Osteoblast (primary cell): ENCODE data around the gene ZDHHC9. TPM values are rescaled to one million over a fixed set of nuclear protein-coding genes. Genes with fewer than 3 reads are reported as not detected.

Experiments
- DNase-seq: peaks from one replicate; pipeline ENCODE4 v3.0.0; 2011; ENCODE audit warnings: low spot score, mixed read lengths; ENCODE audit not compliant: insufficient read length; ENCODE audit errors: missing footprints
- H2AFZ ChIP-seq: 2 replicates; pipeline ENCODE4 v1.6.0; 2011; ENCODE audit warnings: mild to moderate bottlenecking, low read length
- H3K27ac ChIP-seq: 2 replicates; pipeline ENCODE4 v1.5.1; 2011; ENCODE audit warnings: mild to moderate bottlenecking, low read depth, low read length, moderate library complexity
- H3K27me3 ChIP-seq: 2 replicates; pipeline ENCODE4 v1.6.0; 2012; ENCODE audit warnings: mild to moderate bottlenecking, control low read depth, inconsistent platforms, low read length, moderate library complexity; ENCODE audit not compliant: insufficient read depth
- H3K36me3 ChIP-seq: 2 replicates; pipeline ENCODE4 v1.5.1; 2011; ENCODE audit warnings: mild to moderate bottlenecking, low read length, control low read depth, moderate library complexity; ENCODE audit not compliant: insufficient read depth
- H3K4me1 ChIP-seq: 2 replicates; pipeline ENCODE4 v1.5.1; 2011; ENCODE audit warnings: mild to moderate bottlenecking, low read length, control low read depth, moderate library complexity; ENCODE audit not compliant: insufficient read depth
- H3K4me2 ChIP-seq: 2 replicates; pipeline ENCODE4 v1.6.0; 2011; ENCODE audit warnings: mild to moderate bottlenecking, low read length; ENCODE audit not compliant: insufficient read depth
- H3K4me3 ChIP-seq: fragments of 200-600 bp; sonication (generic); 3 replicates; pipeline ENCODE4 v1.5.1; 2012; ENCODE audit warnings: mild to moderate bottlenecking, low read length, inconsistent platforms; ENCODE audit not compliant: insufficient read depth
- H3K79me2 ChIP-seq: 2 replicates; pipeline ENCODE4 v1.6.0; 2012; ENCODE audit warnings: mild to moderate bottlenecking, low read length, control low read depth, inconsistent platforms; ENCODE audit not compliant: insufficient read depth
- H3K9me3 ChIP-seq: 2 replicates; pipeline ENCODE4 v1.5.1; 2011; ENCODE audit warnings: low read depth, low read length, control low read depth
- H4K20me1 ChIP-seq: 2 replicates; pipeline ENCODE4 v1.6.0; 2012; ENCODE audit warnings: mild to moderate bottlenecking, low read length, control low read depth; ENCODE audit not compliant: insufficient read depth
- total RNA-seq: library from RNA; depleted of rRNA; stranded (reverse); fragments of >200 nt; gene quantifications from 2 replicates; pipeline ENCODE4 v1.2.3, GENCODE V29; 2012
- TF ChIP-seq, protein P1 (sequence below): IDR thresholded peaks from 2 replicates; pipeline ENCODE4 v1.5.1; 2011; ENCODE audit warnings: mild to moderate bottlenecking, low read depth, low read length, moderate library complexity; ENCODE audit errors: extremely low read depth

Gene ZDHHC9
- total RNA-seq, 1 donor: 28.2 TPM

DNA sequence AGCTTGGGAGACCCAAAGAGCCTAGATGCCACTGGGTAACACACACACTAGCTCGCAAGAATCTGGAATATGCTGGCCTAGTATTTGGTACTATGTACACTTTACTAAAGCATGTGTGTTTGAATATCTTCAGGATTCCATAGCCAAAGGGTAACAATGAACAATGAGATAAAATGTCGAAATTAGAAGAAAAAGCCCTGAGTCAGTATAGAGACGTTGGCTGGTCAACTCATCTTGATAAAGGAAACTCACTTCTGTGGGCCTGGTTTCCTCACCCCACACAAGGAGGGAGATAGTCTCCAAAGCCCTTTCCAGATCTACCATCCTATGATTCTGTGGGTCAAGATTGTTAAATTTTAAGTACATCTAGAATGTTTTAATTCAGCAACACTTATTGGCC, 6.9 kb downstream of the ZDHHC9 start:
- H3K4me2 ChIP-seq: no peak overlapping the region
- peaks cover 5% of the 10 kb centered on the region for H3K4me1 ChIP-seq
- H3K4me3 ChIP-seq: no peak overlapping the region
- H3K36me3 ChIP-seq: peaks cover 17% of the 10 kb centered on the region
- DNase-seq: no peak
- H3K79me2 ChIP-seq: peaks cover 37% of the 10 kb centered on the region
- no peaks in the 10 kb centered on the region for H3K27me3 ChIP-seq
- no peak overlapping the region for H2AFZ ChIP-seq
- no peaks in the 10 kb centered on the region for H3K9me3 ChIP-seq
- H3K27ac ChIP-seq: no peak overlapping the region
- TF ChIP-seq, protein P1, sequence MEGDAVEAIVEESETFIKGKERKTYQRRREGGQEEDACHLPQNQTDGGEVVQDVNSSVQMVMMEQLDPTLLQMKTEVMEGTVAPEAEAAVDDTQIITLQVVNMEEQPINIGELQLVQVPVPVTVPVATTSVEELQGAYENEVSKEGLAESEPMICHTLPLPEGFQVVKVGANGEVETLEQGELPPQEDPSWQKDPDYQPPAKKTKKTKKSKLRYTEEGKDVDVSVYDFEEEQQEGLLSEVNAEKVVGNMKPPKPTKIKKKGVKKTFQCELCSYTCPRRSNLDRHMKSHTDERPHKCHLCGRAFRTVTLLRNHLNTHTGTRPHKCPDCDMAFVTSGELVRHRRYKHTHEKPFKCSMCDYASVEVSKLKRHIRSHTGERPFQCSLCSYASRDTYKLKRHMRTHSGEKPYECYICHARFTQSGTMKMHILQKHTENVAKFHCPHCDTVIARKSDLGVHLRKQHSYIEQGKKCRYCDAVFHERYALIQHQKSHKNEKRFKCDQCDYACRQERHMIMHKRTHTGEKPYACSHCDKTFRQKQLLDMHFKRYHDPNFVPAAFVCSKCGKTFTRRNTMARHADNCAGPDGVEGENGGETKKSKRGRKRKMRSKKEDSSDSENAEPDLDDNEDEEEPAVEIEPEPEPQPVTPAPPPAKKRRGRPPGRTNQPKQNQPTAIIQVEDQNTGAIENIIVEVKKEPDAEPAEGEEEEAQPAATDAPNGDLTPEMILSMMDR: no peak
- H4K20me1 ChIP-seq: peaks cover 18% of the 10 kb centered on the region

DNA sequence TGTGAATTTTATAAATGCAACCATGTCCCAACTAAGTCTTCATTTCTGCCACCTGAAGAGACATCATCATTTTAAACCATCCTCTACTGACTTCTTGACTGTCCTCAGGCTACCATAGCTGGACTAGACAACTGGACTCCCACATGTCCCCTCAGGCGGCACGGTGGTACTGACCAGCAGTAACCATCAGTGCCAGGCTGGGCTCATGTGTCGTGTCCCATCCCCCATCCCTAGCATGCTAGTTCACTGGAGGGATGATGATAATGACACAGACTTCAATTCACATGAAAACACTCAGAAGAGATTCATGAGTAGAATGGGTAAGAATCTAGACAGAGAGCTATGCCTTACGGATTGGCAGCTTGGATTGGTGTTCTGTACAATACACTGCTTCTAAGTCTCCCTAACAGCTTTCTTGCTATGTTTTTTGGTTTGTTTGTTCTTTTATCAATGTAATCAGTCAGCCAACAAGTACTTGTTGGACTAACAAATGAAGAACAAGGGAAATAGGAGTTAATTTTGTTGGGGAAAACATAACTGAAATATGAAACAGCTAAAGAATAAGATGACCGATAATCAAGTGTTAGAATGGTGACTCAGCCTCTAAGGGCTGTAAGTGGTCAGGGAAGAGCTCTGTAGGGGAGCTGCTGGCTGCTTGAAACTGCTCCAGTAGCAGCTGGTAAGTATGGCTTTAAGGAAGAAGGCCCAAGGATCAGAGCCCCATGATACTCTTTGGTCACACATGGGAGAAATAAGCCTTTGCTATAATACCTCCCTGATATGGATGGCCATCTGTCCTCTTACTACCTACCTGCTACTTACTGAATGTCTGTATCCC, 10.3 kb downstream of the ZDHHC9 start:
- H2AFZ ChIP-seq: no peak overlapping the region
- peak overlapping the region; percentile 28 for H3K4me2 ChIP-seq
- peaks cover 10% of the 10 kb centered on the region for H4K20me1 ChIP-seq
- H3K4me3 ChIP-seq: no peak overlapping the region
- TF ChIP-seq, protein P1: no peak
- H3K4me1 ChIP-seq: peaks cover 5% of the 10 kb centered on the region
- peaks cover 10% of the 10 kb centered on the region for H3K36me3 ChIP-seq
- peaks cover 30% of the 10 kb centered on the region for H3K79me2 ChIP-seq
- DNase-seq: no peak
- H3K27ac ChIP-seq: no peak overlapping the region
- H3K9me3 ChIP-seq: no peaks in the 10 kb centered on the region
- H3K27me3 ChIP-seq: peaks cover 2% of the 10 kb centered on the region

DNA sequence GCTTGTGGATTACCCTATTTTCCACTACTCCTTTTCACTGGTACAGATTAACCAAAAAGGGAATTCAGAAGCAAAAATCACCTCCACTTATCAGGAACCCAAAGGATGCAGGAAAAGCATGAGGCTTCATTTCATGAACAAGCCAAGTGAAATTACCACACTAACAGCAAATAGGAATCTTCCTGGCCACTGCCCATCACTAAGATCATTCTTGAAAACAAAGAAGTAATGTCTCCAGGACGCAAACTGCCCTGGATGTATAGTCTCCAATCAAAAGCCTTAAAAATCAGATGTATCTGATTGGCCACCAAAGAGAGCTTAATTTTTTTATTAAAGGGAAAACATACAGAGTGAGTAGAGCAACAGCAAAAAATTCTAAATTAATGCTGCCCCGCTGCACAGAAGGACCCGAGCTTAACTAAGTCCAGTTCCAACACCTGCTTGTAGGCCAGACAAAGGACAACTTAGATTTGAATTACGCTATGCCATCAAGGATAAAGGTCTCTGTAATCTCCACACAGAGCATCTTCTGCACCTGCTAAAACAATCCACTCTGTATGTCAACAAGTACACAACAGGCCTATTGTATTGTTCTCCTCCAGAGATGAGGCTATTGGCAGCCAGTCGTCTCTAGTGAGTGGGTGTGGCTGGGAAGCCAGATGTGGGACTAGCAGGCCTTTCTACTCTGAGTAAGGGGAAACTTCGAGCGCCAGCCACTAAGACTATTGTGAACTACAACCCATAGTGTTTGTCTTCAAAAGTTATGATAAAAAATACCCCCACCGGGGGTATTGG, 12.4 kb downstream of the ZDHHC9 start:
- Histone ChIP-seq H2AFZ (no peak overlapping the region), H3K4me2 (no peak overlapping the region), H3K4me1 (peaks cover 5% of the 10 kb centered on the region), H3K4me3 (no peak overlapping the region), H3K9me3 (no peaks in the 10 kb centered on the region), H4K20me1 (peaks cover 13% of the 10 kb centered on the region), H3K79me2 (peaks cover 27% of the 10 kb centered on the region), H3K36me3 (peaks cover 8% of the 10 kb centered on the region), H3K27me3 (peaks cover 2% of the 10 kb centered on the region), H3K27ac (no peak overlapping the region)
- no peak for DNase-seq
- TF ChIP-seq, protein P1: no peak

DNA sequence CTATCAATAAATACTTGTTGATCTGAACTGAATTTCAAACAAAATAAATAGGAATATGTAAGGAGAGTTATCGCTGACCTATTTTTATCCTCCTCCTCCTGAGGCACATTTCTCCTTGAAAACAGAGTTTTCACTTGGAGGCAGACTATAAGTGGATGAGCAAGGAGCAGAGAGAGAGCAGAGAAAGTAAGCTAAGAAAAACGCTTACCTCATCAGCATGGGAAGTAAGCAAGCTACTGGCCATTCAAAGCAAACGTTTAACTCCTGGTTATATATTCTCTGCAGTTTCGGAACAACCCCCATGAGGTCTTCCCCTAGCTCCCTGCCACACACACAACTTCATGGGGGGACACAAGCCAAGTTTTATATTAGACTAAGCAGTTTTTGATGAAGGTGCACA, 13.2 kb downstream of the ZDHHC9 start:
- Histone ChIP-seq H3K36me3 (peaks cover 13% of the 10 kb centered on the region), H3K9me3 (no peaks in the 10 kb centered on the region), H3K4me2 (no peak overlapping the region), H3K4me1 (peaks cover 5% of the 10 kb centered on the region), H3K27ac (no peak overlapping the region), H3K27me3 (peaks cover 2% of the 10 kb centered on the region), H3K4me3 (no peak overlapping the region), H3K79me2 (peaks cover 23% of the 10 kb centered on the region), H2AFZ (no peak overlapping the region), H4K20me1 (peaks cover 10% of the 10 kb centered on the region)
- no peak for DNase-seq
- TF ChIP-seq, protein P1: no peak
